CD4-positive, alpha-beta T cell (primary cell): Measurements from ENCODE around the gene PGLYRP4. TPM values are rescaled to one million over a fixed set of nuclear protein-coding genes. Genes with fewer than 3 reads are reported as not detected.

Experiments
- ATAC-seq: fragments of 200-7000 bp; cut with Tn5 transposase; one replicate; pipeline ENCODE4 v1.10.0; 2022; ENCODE audit warnings: mild to moderate bottlenecking; ENCODE audit not compliant: poor library complexity
- CTCF ChIA-PET: fragments of 350-600 bp; sonication (Branson Sonifier 250); formaldehyde crosslinking; loops from one replicate; lab custom pipeline; 2021; ENCODE audit warnings: antibody characterized with exemption, inconsistent platforms; lab: Charles Lee
- POLR2A ChIA-PET: fragments of 350-600 bp; sonication (Branson Sonifier 250); formaldehyde crosslinking; loops from one replicate; lab custom pipeline; 2021; ENCODE audit warnings: antibody characterized with exemption, inconsistent platforms; lab: Charles Lee
- DNase-seq, 14 experiments: peaks; one replicate each; pipeline ENCODE4 v3.0.0-alpha.2; 2013 to 2020; ENCODE audit warnings: mixed read lengths in 2 of 14
- H3K27ac ChIP-seq, 2 donors: one replicate each; pipeline versions ENCODE4 v1.5.1 to v1.7.0; 2013; ENCODE audit warnings: low read length in 2 of 2, low read depth in 1 of 2, mild to moderate bottlenecking in 1 of 2
- H3K27me3 ChIP-seq, 2 experiments: 1 replicate in 1 of 2; 2 replicates in 1 of 2; pipeline versions ENCODE4 v1.6.1 to v1.7.0; 2013; ENCODE audit warnings: low read length in 2 of 2, control low read depth in 1 of 2, mild to moderate bottlenecking in 1 of 2, moderate library complexity in 1 of 2; ENCODE audit not compliant: insufficient read depth in 2 of 2, control insufficient read depth in 1 of 2
- H3K36me3 ChIP-seq: one replicate; pipeline ENCODE4 v1.6.1; 2013; ENCODE audit warnings: low read length, control low read depth; ENCODE audit not compliant: insufficient read depth
- H3K4me1 ChIP-seq: one replicate; pipeline ENCODE4 v1.6.1; 2013; ENCODE audit warnings: low read length, control low read depth; ENCODE audit not compliant: insufficient read depth
- H3K4me3 ChIP-seq: one replicate; pipeline ENCODE4 v1.5.1; 2013; ENCODE audit warnings: mild to moderate bottlenecking, low read length, moderate library complexity
- H3K9me3 ChIP-seq, 2 experiments: 1 replicate in 1 of 2; 2 replicates in 1 of 2; pipeline versions ENCODE4 v1.6.1 to v1.7.0; 2013; ENCODE audit warnings: low read length in 2 of 2, mild to moderate bottlenecking in 2 of 2, control low read depth in 1 of 2, moderate library complexity in 1 of 2; ENCODE audit not compliant: control insufficient read depth in 1 of 2, insufficient read depth in 1 of 2
- H3K27ac Mint-ChIP-seq: one replicate; pipeline ENCODE4 v1.8.0; 2020; ENCODE audit warnings: mixed read lengths
- H3K27me3 Mint-ChIP-seq: one replicate; pipeline ENCODE4 v1.8.0; 2021; ENCODE audit warnings: mixed read lengths
- H3K36me3 Mint-ChIP-seq: one replicate; pipeline ENCODE4 v1.8.0; 2021; ENCODE audit warnings: low read depth, mixed read lengths
- H3K4me1 Mint-ChIP-seq: one replicate; pipeline ENCODE4 v1.8.0; 2021; ENCODE audit warnings: low read depth, mixed read lengths
- H3K4me3 Mint-ChIP-seq: one replicate; pipeline ENCODE4 v1.8.0; 2020; ENCODE audit warnings: mild to moderate bottlenecking, mixed read lengths
- H3K9me3 Mint-ChIP-seq: one replicate; pipeline ENCODE4 v1.8.0; 2020; ENCODE audit warnings: mixed read lengths
- intact Hi-C, 2 experiments: fragments of 100-400 bp; cut with DNase I in 1 of 2; cut with micrococcal nuclease in 1 of 2; formaldehyde crosslinking; loops; one replicate each; pipeline versions ENCODE4 v1.15.1 to v1.9.0; 2023 to 2025; cut with DNase I, micrococcal nuclease
- total RNA-seq, 174 experiments: library from RNA in 2 of 174; stranded (reverse) in 2 of 174; gene quantifications; one replicate each; pipeline ENCODE4 v1.2.3 and lab custom pipeline; 2021 to 2026
- TF ChIP-seq, protein P1 (sequence below): fragments of 200-600 bp; IDR thresholded peaks from one replicate; pipeline ENCODE4 v1.8.0; 2022; ENCODE audit warnings: antibody characterized with exemption, mild to moderate bottlenecking

Gene PGLYRP4
- total RNA-seq, 2 experiments from 2014 or later = not detected

DNA sequence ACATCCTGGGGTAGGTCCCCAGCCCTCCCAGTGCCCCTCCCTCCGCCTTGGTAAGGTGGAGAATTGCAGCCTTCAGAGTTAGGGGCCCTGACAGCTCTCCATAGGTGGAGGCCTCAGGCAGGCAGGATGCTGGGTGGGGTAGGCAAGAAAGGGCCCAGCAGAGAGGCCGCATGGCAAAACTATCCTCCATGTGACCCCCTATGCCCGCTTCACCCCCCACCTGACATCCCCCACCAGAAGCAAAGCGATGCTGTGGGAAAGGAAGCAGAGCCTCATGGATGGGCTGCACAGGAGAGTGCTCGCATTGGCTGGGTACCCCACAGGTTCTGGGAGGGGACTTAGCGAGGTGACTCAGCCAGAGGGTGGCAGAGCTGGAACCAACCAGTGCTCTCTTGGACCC, 10.6 kb upstream of the PGLYRP4 start:
- Histone ChIP-seq H3K27ac (no peak overlapping the region), H3K27me3 (no peaks in the 10 kb centered on the region), H3K4me3 (peak overlapping the region; percentile 33), H3K36me3 (no peaks in the 10 kb centered on the region), H3K9me3 (no peaks in the 10 kb centered on the region), H3K4me1 (peaks cover 22% of the 10 kb centered on the region)
- peaks cover 24% of the 10 kb centered on the region for H3K4me1 Mint-ChIP-seq
- TF ChIP-seq, protein P1, sequence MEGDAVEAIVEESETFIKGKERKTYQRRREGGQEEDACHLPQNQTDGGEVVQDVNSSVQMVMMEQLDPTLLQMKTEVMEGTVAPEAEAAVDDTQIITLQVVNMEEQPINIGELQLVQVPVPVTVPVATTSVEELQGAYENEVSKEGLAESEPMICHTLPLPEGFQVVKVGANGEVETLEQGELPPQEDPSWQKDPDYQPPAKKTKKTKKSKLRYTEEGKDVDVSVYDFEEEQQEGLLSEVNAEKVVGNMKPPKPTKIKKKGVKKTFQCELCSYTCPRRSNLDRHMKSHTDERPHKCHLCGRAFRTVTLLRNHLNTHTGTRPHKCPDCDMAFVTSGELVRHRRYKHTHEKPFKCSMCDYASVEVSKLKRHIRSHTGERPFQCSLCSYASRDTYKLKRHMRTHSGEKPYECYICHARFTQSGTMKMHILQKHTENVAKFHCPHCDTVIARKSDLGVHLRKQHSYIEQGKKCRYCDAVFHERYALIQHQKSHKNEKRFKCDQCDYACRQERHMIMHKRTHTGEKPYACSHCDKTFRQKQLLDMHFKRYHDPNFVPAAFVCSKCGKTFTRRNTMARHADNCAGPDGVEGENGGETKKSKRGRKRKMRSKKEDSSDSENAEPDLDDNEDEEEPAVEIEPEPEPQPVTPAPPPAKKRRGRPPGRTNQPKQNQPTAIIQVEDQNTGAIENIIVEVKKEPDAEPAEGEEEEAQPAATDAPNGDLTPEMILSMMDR = no peak
- intact Hi-C loops = loop anchor here in 1 of 2 experiments (10.0 kb wide), 1 partner anchor 386 kb away; no protein-coding TSS in a partner anchor
- H3K9me3 Mint-ChIP-seq = no peaks in the 10 kb centered on the region
- ChIA-PET POLR2A (no interaction called here), CTCF (interaction anchor here (0.7 kb wide), 2 partner anchors 48 to 54 kb away, joined by 3 read pairs; no protein-coding TSS in a partner anchor)
- no peak overlapping the region for H3K4me3 Mint-ChIP-seq
- H3K27ac Mint-ChIP-seq = no peak overlapping the region
- no peaks in the 10 kb centered on the region for H3K36me3 Mint-ChIP-seq
- DNase-seq (no peak), ATAC-seq (no peak)
- no peaks in the 10 kb centered on the region for H3K27me3 Mint-ChIP-seq

DNA sequence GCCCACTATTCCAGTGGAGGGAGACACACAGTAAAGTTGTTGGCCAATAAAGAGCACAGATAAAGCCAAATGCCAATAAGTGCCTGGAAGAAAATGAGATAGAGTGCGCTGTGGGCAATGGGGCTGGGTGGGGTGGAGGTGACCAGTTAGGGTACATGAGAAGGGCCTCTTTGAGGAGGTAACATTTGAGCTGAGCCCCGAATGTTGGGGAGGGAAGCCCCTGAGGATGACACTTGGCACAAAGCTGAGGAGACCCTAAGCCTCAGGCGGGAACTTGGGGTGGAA, 10.0 kb upstream of the PGLYRP4 start:
- CTCF ChIA-PET = no interaction called here
- Mint-ChIP-seq H3K27me3 (no peaks in the 10 kb centered on the region), H3K9me3 (no peaks in the 10 kb centered on the region), H3K4me1 (peaks cover 24% of the 10 kb centered on the region), H3K4me3 (no peak overlapping the region), H3K36me3 (no peaks in the 10 kb centered on the region), H3K27ac (no peak overlapping the region)
- H3K36me3 ChIP-seq = no peaks in the 10 kb centered on the region
- intact Hi-C loops = loop anchor here in 1 of 2 experiments (10.0 kb wide), 1 partner anchor 386 kb away; no protein-coding TSS in a partner anchor
- POLR2A ChIA-PET = no interaction called here
- no peak overlapping the region for H3K27ac ChIP-seq
- no peaks in the 10 kb centered on the region for H3K27me3 ChIP-seq
- no peak for DNase-seq
- no peaks in the 10 kb centered on the region for H3K9me3 ChIP-seq
- H3K4me1 ChIP-seq = peaks cover 22% of the 10 kb centered on the region
- peak overlapping the region; percentile 33 for H3K4me3 ChIP-seq
- no peak for ATAC-seq
- TF ChIP-seq, protein P1 = no peak

DNA sequence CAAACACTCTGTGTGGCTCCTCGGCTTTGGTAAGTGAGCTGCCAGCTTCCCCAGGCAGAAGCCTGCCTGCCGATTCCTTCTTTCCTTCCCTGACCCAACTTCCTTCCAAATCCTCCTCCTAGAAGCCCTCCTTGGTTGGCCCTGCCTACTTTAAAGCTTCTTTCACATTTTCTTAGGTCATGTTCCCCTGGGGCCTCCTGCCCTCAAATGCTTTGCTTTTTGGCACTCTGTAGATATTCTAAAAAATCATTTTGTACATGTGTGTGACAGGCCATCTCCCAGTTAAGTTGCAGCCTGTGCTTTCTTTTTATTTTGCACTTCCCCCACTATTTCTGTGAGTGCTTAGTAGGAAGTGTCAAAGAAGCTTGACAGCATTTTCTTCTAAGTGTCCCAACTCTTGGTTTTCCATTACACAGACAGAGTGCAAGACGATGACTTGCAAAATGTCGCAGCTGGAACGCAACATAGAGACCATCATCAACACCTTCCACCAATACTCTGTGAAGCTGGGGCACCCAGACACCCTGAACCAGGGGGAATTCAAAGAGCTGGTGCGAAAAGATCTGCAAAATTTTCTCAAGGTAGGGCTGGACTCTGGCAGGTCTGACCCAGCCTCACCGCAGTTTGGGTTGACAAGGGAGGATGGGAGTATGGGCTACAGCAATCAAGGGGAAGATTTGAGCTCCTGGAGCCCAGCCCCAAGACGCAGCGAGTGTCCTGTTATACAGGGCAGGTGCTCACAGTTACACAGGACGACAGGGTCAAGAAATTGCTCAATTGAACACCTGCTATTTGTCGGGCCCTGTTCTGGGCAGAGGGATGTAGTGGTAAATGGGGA, 9.4 kb upstream of the PGLYRP4 start, which contains the start of gene S100A9:
TSS of gene S100A9 (plus strand) at position 2 of the 838 bp plus-strand sequence. CDS start at position 432, 430 bp downstream.
- Histone ChIP-seq H3K36me3 (no peaks in the 10 kb centered on the region), H3K4me3 (peak within 1 kb of the TSS; percentile 33), H3K9me3 (no peaks in the 10 kb centered on the region), H3K27me3 (no peaks in the 10 kb centered on the region), H3K4me1 (peaks cover 22% of the 10 kb centered on the region), H3K27ac (peak within 1 kb of the TSS in 1 of 2 donors; percentile 22)
- DNase-seq = no peak
- POLR2A ChIA-PET = interaction anchor here (1.2 kb wide), 1 partner anchor 16 kb away, joined by 3 read pairs; no protein-coding TSS in a partner anchor
- Mint-ChIP-seq H3K4me1 (peaks cover 24% of the 10 kb centered on the region), H3K36me3 (no peaks in the 10 kb centered on the region), H3K4me3 (peak within 1 kb of the TSS; percentile 45), H3K27ac (no peak within 1 kb of the TSS), H3K9me3 (no peaks in the 10 kb centered on the region), H3K27me3 (no peaks in the 10 kb centered on the region)
- no peak for ATAC-seq
- CTCF ChIA-PET = no interaction called here
- TF ChIP-seq, protein P1 = no peak
- intact Hi-C loops = loop anchor here in 1 of 2 experiments (10.0 kb wide), 1 partner anchor 387 kb away; no protein-coding TSS in a partner anchor
